MM.1S (cell line): Measurements from ENCODE around the gene CYSLTR2.

Experiments
- CTCF ChIP-seq: fragments of 300-600 bp; sonication (generic); IDR thresholded peaks from 2 replicates; pipeline ENCODE4 v1.5.1; 2016; ENCODE audit warnings: antibody characterized with exemption, low read length, mixed read lengths
- EZH2 ChIP-seq: fragments of 300-600 bp; sonication (generic); optimal IDR thresholded peaks from 2 replicates; pipeline ENCODE3; 2017; ENCODE audit warnings: low read depth, mild to moderate bottlenecking, antibody characterized with exemption, low read length, mixed read lengths
- EZH2phosphoT487 ChIP-seq: fragments of 300-600 bp; sonication (generic); IDR thresholded peaks from 2 replicates; pipeline ENCODE4 v1.6.1; 2018; ENCODE audit warnings: antibody characterized with exemption, low read length

GRCh38 chr13:48731957-48732569 is 78.3 kb downstream of the CYSLTR2 start:
- peak; percentile 72 for TF ChIP-seq CTCF
- TF ChIP-seq EZH2phosphoT487 = no peak
- no peak for TF ChIP-seq EZH2
